Daoy (cell line): ENCODE data around the gene TMEM222. TPM values are rescaled to one million over a fixed set of nuclear protein-coding genes. Genes with fewer than 3 reads are reported as not detected.
"Not testable (repeated sequence)": the region's sequence is repeated elsewhere in the genome, so short reads cannot be mapped to it uniquely, and the experiment has no call there.

Experiments used
- DNase-seq: peaks from one replicate; pipeline ENCODE4 v3.0.0-alpha.2; 2015; ENCODE audit warnings: low read depth
- total RNA-seq: library from RNA; depleted of rRNA; stranded (reverse); fragments of >200 nt; shearing (Covaris generic); gene quantifications from 2 replicates; pipeline ENCODE4 v1.2.3, GENCODE V29; 2014; rRNA removed

TMEM222 gene
- total RNA-seq, 1 experiment from 2014 or later: 65.0 TPM

DNA sequence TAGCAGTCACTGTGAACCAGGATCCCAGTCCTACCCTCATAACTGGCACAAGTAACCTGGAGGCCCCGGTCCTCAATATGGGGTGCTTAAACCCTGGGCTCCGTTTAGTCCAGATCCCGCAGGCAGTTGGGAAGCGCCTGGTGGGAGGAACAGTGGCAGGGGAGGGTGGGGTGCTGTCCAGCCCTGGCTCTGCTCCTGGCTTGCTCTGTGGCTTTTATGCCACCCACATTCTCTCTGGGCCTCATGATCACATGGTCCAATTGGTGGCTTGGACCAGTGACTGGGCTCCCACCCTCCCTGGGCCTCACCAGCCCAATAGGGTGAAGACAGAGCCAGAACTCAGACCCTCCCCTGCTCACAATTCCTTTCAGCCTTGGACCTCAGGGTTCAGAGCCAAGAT is 58.3 kb downstream of the TMEM222 start:
- DNase-seq: no peak

DNA sequence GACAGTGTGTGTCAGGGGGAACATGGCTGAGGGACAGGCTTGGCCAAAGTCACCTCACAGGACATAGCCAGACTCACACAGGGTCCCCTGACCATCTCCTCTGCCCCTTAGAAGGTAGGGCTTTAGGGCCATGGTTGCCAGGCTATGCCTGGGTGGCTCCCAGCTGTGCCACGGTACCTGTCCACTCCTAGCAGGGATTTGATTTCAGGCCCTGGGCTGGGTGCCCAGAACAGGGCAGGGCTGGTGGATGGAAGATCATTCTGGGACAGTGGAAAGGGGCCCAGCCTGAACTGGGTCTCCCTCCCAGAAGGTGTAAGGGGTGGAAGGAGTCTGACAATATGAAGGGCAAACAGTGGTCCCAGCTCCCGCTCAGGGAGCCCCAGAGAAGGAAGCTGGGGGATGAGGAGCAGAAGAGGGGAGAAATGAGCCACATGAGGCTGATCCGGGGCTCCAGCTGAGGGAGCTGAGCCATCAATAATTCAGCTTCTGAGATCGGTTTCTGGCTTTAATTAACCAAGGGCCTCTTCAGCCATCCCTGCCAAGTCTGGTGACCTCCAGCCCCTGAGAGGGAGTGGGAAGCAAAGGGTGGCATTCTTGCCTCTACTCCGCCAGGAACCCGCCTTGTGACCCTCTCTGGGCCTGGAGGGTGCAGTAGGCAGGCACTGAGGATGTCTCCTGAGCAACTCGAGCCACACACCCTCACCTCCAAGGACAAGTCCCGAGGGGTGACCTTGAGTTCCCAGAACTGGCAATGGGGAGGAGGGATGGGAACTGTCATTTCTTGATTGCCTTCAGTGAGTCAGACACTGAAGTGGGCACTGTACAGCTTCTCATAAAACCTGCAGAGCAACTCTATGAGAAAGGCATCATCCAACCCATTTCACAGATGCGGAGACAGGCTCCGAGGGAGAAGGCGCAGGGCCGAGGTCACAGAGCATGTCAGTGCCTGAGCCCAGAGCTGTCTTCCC is 59.1 kb downstream of the TMEM222 start:
- DNase-seq: no peak

DNA sequence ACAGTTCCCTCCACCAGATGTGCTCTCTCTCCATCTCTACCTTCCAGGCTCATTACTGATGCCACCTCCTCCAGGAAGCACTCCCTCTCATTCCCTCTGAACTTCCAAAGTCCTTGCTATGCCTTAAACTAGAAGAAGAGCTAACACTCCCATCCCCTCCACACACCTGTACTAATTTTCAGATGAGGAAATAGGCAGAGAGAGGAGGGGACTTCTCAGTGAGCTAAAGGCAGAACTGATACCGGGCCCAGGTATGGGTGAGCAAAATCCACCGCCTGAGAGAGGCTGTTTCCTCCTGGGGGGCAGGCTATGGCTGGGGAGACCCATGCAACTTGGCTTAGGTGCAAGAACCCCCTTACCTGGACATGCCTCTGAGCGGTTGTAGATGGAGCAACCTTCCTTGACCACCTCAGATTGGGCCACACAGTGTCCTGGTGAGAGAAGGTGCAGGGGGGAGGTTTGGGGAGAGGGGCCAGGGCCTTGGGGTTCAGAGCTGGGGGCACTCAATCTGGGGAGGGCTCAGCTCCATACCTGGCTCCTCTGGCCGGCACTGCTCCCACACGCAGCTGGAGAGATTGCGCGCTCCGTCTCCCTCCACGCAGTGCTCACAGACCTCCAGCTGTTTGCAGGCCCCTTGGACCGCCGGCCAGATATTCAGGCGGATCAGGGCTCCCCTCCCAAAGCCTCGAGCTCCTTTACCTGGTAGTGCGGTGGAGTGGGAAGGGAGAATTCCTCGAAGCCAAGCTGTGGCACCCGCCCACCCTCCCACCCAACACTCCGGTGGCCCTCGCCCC is 60.2 kb downstream of the TMEM222 start:
- no peak for DNase-seq

DNA sequence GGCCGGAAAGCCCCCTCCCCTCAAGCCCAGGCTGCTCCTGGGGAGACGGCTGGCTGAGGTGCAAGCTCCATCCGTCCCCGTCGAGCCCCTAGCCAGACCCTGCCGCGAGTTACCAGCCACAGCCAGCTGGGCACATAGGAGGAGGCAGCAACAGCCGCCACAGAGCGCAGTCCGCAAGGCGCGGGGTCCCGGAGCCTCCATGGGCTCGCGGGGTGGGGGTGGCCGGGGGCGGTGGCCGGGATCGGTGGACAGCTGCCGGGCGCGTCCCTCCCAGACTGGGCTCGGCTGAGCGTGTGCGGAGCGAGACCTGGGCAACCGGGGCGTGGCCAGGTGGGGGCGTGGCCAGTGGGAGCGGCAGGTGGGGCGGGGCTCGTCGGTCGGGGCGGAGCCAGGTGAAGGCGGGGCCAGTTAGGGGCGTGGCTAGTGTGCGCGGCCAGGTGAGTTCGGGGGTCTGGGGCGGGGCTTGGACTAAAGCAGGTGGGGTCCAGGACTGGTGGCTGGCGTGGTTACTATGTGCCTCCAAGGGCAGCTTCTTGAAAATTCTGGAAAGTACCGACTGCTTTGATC is 61.2 kb downstream of the TMEM222 start, which contains the start of gene CD164L2:
TSS of gene CD164L2 (minus strand) at position 295 of the 567 bp plus-strand sequence. CDS start at position 201, 94 bp downstream.
- DNase-seq: no peak

DNA sequence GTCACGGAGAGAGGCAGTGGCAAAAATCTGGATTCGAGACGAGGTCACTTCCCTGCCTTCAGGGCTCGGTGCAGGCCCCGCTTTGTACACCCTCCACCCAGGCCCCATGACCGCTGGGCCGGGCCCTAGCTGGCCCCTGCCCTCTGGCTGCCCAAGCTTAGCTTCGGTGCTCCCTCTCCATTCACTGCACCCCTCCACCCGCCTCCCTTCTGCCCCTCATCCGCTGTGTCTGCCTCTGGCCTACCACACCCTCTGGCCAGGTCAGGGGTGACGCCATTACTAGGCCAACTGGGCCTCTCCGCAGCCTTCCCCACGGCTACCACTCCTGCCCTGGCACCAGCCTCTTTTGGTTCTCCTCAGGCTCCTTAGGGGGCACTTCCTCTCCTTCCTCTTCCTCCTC is 61.7 kb downstream of the TMEM222 start:
- DNase-seq: no peak

DNA sequence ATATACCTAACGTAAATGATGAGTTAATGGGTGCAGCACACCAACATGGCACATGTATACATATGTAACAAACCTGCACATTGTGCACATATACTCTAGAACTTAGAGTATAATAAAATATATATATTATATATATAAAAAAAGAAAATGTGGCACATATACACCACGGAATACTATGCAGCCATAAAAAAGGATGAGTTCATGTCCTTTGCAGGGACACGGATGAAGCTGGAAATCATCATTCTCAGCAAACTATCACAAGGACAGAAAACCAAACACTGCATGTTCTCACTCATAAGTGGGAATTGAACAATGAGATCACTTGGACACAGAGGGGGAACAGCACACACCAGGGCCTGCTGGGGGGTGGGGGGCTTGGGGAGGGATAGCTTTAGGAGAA is 62.8 kb downstream of the TMEM222 start:
- DNase-seq: not testable (repeated sequence)

Other genes with a start within 250 kb of the TMEM222 start
- gene SLC9A1, start 167.0 kb upstream of the TMEM222 start, total RNA-seq: 5.4 and 6.1 TPM in 2 replicates
- 10.3 and 14.1 TPM in 2 replicates for gene WDTC1, start 87.5 kb upstream of the TMEM222 start, total RNA-seq
- gene SYTL1, start 19.9 kb downstream of the TMEM222 start, total RNA-seq: 1.2 and 2.1 TPM in 2 replicates
- gene MAP3K6, start 44.8 kb downstream of the TMEM222 start, total RNA-seq: 8.2 and 12.1 TPM in 2 replicates
- gene FCN3, start 52.7 kb downstream of the TMEM222 start, total RNA-seq: not detected in 2 replicates
- gene CD164L2, start 61.2 kb downstream of the TMEM222 start, total RNA-seq: not detected in 2 replicates
- 0.80 and 2.0 TPM in 2 replicates for gene GPR3, start 70.5 kb downstream of the TMEM222 start, total RNA-seq
- gene WASF2, start 168.0 kb downstream of the TMEM222 start, total RNA-seq: 11.1 and 12.3 TPM in 2 replicates